ENCODE data around the gene INTS2.

DNA sequence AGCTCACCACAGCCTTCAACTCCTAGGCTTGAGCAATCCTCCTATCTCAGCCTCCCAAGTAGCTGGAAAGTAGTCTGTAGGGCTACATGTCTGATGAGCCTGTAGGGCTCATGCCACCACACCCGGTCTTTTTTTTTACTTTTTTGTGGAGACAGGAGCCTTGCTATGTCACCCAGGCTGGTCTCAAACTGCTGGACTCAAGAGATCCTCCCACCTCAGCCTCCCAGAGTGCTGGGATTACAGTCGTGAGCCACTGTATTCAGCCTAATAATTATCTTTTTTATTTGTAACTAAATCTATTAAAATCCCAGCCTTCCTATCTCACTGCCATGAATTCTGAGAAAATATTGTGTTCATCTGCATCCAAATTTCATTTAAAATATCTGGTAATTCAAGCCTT, 79.5 kb downstream of the INTS2 start:
- TF ChIP-seq, protein P1, sequence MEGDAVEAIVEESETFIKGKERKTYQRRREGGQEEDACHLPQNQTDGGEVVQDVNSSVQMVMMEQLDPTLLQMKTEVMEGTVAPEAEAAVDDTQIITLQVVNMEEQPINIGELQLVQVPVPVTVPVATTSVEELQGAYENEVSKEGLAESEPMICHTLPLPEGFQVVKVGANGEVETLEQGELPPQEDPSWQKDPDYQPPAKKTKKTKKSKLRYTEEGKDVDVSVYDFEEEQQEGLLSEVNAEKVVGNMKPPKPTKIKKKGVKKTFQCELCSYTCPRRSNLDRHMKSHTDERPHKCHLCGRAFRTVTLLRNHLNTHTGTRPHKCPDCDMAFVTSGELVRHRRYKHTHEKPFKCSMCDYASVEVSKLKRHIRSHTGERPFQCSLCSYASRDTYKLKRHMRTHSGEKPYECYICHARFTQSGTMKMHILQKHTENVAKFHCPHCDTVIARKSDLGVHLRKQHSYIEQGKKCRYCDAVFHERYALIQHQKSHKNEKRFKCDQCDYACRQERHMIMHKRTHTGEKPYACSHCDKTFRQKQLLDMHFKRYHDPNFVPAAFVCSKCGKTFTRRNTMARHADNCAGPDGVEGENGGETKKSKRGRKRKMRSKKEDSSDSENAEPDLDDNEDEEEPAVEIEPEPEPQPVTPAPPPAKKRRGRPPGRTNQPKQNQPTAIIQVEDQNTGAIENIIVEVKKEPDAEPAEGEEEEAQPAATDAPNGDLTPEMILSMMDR (IDR thresholded peaks at IDR 0.05; ENCODE audit: low read depth, low read length) = no peak
- TF ChIP-seq POLR2A (IDR thresholded peaks at IDR 0.05; ENCODE audit: extremely low read depth, insufficient read length) = no peak
- TF ChIP-seq, protein P2, sequence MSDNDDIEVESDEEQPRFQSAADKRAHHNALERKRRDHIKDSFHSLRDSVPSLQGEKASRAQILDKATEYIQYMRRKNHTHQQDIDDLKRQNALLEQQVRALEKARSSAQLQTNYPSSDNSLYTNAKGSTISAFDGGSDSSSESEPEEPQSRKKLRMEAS (IDR thresholded peaks at IDR 0.05; ENCODE audit: low read depth, low read length) = no peak
- no peak for TF ChIP-seq MYC (IDR thresholded peaks at IDR 0.05; ENCODE audit: low read depth, low read length)

Data from NB4 (cell line).